SK-N-SH treated with all-trans-retinoic acid at 6 μM for 48 hours (cell line): Measurements from ENCODE around the gene KCNH5.

Experiments
- ATAC-seq: fragments of 200-7000 bp; cut with Tn5 transposase; 3 replicates; pipeline ENCODE4 v1.9.1; 2020; ENCODE audit warnings: mild to moderate bottlenecking, moderate library complexity
- ARNTL ChIP-seq: fragments of 450-650 bp; formaldehyde crosslinking; IDR thresholded peaks from 2 replicates; pipeline ENCODE4 v1.5.0; 2020; ENCODE audit warnings: low read depth, mild to moderate bottlenecking, moderate library complexity, borderline replicate concordance
- ESRRG ChIP-seq: fragments of 250-450 bp; sonication (Bioruptor Pico); IDR thresholded peaks from 2 replicates; pipeline ENCODE4 v1.6.1; 2021; ENCODE audit warnings: mild to moderate bottlenecking
- GLIS3 ChIP-seq: fragments of 250-450 bp; sonication (Bioruptor Pico); IDR thresholded peaks from 2 replicates; pipeline ENCODE4 v1.5.0; 2020; ENCODE audit warnings: mild to moderate bottlenecking, moderate library complexity
- ISL1 ChIP-seq: fragments of 250-450 bp; sonication (Bioruptor Pico); IDR thresholded peaks from 2 replicates; pipeline ENCODE4 v2.1.2; 2022; ENCODE audit warnings: mild to moderate bottlenecking, moderate library complexity
- OSR1 ChIP-seq: fragments of 250-450 bp; sonication (Bioruptor Pico); IDR thresholded peaks from 2 replicates; pipeline ENCODE4 v1.8.0; 2022; ENCODE audit warnings: moderate library complexity, mild to moderate bottlenecking, inconsistent platforms
- PPARA ChIP-seq: fragments of 250-450 bp; sonication (Bioruptor Pico); IDR thresholded peaks from 2 replicates; pipeline ENCODE4 v1.5.0; 2020; ENCODE audit warnings: mild to moderate bottlenecking, borderline replicate concordance
- RARB ChIP-seq: fragments of 250-450 bp; sonication (Bioruptor Pico); IDR thresholded peaks from 2 replicates; pipeline ENCODE4 v1.8.0; 2021; ENCODE audit warnings: mild to moderate bottlenecking, moderate library complexity
- SNAI2 ChIP-seq: fragments of 250-450 bp; sonication (Bioruptor Pico); IDR thresholded peaks from 2 replicates; pipeline ENCODE4 v1.5.0; 2020; ENCODE audit warnings: mild to moderate bottlenecking, moderate library complexity
- TCF4 ChIP-seq: fragments of 250-450 bp; sonication (Bioruptor Pico); IDR thresholded peaks from 2 replicates; pipeline ENCODE4 v1.8.0; 2021; ENCODE audit warnings: mild to moderate bottlenecking, moderate library complexity, borderline replicate concordance
- TOX ChIP-seq: fragments of 250-450 bp; sonication (Bioruptor Pico); IDR thresholded peaks from 2 replicates; pipeline ENCODE4 v1.8.0; 2021; ENCODE audit warnings: mild to moderate bottlenecking, moderate library complexity, borderline replicate concordance
- ZC3H10 ChIP-seq: fragments of 250-450 bp; sonication (Bioruptor Pico); IDR thresholded peaks from 2 replicates; pipeline ENCODE4 v1.5.1; 2021; ENCODE audit warnings: mild to moderate bottlenecking, moderate library complexity
- ZFP30 ChIP-seq: fragments of 450-650 bp; formaldehyde crosslinking; IDR thresholded peaks from 2 replicates; pipeline ENCODE4 v1.5.0; 2022; ENCODE audit warnings: mild to moderate bottlenecking, moderate library complexity
- ZNF565 ChIP-seq: fragments of 450-650 bp; formaldehyde crosslinking; conservative IDR thresholded peaks from 2 replicates; pipeline ENCODE4 v1.5.0; 2020; ENCODE audit warnings: low read depth, mild to moderate bottlenecking, moderate library complexity
- ZNF70 ChIP-seq: fragments of 450-650 bp; formaldehyde crosslinking; IDR thresholded peaks from 2 replicates; pipeline ENCODE4 v1.5.0; 2020; ENCODE audit warnings: mild to moderate bottlenecking, moderate library complexity
- ZNF8 ChIP-seq: fragments of 450-650 bp; formaldehyde crosslinking; IDR thresholded peaks from 2 replicates; pipeline ENCODE4 v1.5.0; 2020; ENCODE audit warnings: mild to moderate bottlenecking, moderate library complexity
- TF ChIP-seq, protein P1 (sequence below): fragments of 250-450 bp; sonication (Bioruptor Pico); IDR thresholded peaks from 2 replicates; pipeline ENCODE4 v1.5.0; 2020; ENCODE audit warnings: mild to moderate bottlenecking, moderate library complexity
- TF ChIP-seq, protein P2 (sequence below): fragments of 250-450 bp; sonication (Bioruptor Pico); IDR thresholded peaks from 2 replicates; pipeline ENCODE4 v1.5.1; 2021; ENCODE audit warnings: mild to moderate bottlenecking, moderate library complexity
- TF ChIP-seq, protein P3 (sequence below): fragments of 250-450 bp; sonication (Bioruptor Pico); IDR thresholded peaks from 2 replicates; pipeline ENCODE4 v1.8.0; 2020; ENCODE audit warnings: mild to moderate bottlenecking, moderate library complexity, borderline replicate concordance
- TF ChIP-seq, protein P4 (sequence below): fragments of 250-450 bp; sonication (Bioruptor Pico); IDR thresholded peaks from 2 replicates; pipeline ENCODE4 v1.8.0; 2021; ENCODE audit warnings: low read depth, mild to moderate bottlenecking, moderate library complexity, borderline replicate concordance
- TF ChIP-seq, protein P5 (sequence below): fragments of 250-450 bp; sonication (Bioruptor Pico); IDR thresholded peaks from 2 replicates; pipeline ENCODE4 v1.5.1; 2020; ENCODE audit warnings: low read depth, mild to moderate bottlenecking, moderate library complexity

KCNH5 gene

DNA sequence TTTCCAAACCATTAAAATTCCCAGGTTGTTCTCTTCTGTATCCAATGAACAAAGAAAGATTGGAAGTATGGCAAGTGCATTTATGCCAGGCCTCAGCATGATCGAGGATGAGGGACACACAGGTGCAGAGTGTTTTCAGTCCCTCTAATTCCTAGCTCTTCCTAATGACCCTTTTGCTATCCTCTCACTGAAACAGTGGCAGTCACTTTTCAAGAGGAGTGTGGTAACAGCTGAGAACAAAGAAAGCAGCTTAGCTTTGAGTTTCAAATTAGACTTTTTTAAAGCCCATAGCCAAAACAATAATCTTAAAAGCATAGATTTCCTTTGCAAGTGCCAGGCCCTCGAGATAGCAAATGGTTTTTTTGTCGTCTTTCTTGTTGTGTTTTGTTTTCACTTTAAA is 110.8 kb downstream of the KCNH5 start:
- ATAC-seq = no peak
- TF ChIP-seq, protein P1, sequence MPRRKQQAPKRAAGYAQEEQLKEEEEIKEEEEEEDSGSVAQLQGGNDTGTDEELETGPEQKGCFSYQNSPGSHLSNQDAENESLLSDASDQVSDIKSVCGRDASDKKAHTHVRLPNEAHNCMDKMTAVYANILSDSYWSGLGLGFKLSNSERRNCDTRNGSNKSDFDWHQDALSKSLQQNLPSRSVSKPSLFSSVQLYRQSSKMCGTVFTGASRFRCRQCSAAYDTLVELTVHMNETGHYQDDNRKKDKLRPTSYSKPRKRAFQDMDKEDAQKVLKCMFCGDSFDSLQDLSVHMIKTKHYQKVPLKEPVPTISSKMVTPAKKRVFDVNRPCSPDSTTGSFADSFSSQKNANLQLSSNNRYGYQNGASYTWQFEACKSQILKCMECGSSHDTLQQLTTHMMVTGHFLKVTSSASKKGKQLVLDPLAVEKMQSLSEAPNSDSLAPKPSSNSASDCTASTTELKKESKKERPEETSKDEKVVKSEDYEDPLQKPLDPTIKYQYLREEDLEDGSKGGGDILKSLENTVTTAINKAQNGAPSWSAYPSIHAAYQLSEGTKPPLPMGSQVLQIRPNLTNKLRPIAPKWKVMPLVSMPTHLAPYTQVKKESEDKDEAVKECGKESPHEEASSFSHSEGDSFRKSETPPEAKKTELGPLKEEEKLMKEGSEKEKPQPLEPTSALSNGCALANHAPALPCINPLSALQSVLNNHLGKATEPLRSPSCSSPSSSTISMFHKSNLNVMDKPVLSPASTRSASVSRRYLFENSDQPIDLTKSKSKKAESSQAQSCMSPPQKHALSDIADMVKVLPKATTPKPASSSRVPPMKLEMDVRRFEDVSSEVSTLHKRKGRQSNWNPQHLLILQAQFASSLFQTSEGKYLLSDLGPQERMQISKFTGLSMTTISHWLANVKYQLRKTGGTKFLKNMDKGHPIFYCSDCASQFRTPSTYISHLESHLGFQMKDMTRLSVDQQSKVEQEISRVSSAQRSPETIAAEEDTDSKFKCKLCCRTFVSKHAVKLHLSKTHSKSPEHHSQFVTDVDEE (CRISPR knock-in tag) = no peak
- no peak for TF ChIP-seq GLIS3 (CRISPR knock-in tag)
- TF ChIP-seq TOX (CRISPR knock-in tag) = no peak
- no peak for TF ChIP-seq ZFP30 (CRISPR knock-in tag)
- TF ChIP-seq ZNF70 (CRISPR knock-in tag) = no peak
- TF ChIP-seq ZNF565 (CRISPR knock-in tag) = no peak
- TF ChIP-seq ARNTL = no peak
- TF ChIP-seq PPARA (CRISPR knock-in tag) = no peak

DNA sequence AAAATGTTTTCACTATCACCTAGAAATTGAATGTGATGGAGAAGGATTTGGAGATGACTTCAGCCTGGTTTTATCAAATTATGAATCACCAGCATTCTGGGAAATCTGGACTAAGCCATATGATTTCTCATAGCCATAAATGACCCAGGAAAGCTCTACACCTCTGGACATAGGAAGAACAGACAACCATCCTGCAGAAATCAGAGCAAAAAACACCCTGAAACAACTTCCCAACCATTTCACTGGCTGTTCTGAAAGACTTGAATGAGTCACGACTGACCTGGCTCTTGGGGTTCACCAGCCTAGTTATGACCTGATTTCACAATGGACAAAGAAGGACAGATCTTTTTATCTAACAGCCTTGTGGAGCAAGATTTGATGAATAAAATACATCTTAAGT is 123.8 kb downstream of the KCNH5 start:
- peak; percentile 47 for TF ChIP-seq ISL1 (CRISPR knock-in tag)
- TF ChIP-seq, protein P2, sequence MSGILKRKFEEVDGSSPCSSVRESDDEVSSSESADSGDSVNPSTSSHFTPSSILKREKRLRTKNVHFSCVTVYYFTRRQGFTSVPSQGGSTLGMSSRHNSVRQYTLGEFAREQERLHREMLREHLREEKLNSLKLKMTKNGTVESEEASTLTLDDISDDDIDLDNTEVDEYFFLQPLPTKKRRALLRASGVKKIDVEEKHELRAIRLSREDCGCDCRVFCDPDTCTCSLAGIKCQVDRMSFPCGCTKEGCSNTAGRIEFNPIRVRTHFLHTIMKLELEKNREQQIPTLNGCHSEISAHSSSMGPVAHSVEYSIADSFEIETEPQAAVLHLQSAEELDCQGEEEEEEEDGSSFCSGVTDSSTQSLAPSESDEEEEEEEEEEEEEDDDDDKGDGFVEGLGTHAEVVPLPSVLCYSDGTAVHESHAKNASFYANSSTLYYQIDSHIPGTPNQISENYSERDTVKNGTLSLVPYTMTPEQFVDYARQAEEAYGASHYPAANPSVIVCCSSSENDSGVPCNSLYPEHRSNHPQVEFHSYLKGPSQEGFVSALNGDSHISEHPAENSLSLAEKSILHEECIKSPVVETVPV (CRISPR knock-in tag) = no peak
- TF ChIP-seq, all 23 proteins: peak for 1
- no peak for ATAC-seq

DNA sequence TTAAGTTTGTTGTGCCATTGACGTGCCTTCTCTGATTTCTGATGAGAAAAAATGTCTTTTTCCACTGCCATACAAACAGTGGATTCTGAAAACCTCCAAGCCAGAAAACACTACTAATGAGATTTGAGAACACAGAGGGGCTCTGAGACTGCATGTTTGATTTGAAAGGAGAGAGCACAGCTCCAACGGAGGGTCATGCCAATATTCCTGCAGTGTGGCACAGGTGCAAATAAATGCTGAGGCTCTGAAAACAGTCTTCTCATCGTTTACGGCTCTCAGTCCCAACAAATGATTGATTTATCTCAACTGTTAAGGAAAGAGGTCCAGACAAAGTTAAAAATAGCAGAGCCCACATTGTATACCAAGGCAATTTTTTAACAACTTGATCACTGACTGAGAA is 128.7 kb downstream of the KCNH5 start:
- no peak for ATAC-seq

DNA sequence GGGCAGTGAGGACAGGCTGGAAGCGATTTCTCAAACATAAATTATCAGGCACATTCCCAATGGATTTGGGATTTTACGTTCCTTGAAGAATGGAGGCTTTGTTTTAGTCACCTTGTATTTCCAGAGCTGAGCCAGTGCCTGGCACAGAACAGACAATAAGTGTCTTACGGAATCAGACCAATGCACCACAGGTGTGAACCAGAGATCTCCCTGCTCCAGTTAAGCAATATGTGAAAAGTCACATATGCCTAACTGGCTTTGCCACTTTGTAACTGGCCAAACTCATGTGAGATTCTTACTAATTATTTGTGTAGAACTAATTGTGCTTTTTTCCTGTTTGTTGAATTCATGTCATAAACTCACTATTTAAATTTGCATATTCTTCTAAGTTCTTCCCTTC is 130.4 kb downstream of the KCNH5 start:
- TF ChIP-seq, protein P3, sequence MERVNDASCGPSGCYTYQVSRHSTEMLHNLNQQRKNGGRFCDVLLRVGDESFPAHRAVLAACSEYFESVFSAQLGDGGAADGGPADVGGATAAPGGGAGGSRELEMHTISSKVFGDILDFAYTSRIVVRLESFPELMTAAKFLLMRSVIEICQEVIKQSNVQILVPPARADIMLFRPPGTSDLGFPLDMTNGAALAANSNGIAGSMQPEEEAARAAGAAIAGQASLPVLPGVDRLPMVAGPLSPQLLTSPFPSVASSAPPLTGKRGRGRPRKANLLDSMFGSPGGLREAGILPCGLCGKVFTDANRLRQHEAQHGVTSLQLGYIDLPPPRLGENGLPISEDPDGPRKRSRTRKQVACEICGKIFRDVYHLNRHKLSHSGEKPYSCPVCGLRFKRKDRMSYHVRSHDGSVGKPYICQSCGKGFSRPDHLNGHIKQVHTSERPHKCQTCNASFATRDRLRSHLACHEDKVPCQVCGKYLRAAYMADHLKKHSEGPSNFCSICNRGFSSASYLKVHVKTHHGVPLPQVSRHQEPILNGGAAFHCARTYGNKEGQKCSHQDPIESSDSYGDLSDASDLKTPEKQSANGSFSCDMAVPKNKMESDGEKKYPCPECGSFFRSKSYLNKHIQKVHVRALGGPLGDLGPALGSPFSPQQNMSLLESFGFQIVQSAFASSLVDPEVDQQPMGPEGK (CRISPR knock-in tag) = no peak
- TF ChIP-seq ZC3H10 (CRISPR knock-in tag) = no peak
- TF ChIP-seq TCF4 (CRISPR knock-in tag) = no peak
- no peak for TF ChIP-seq ESRRG
- TF ChIP-seq RARB (CRISPR knock-in tag) = no peak
- TF ChIP-seq SNAI2 (CRISPR knock-in tag) = no peak
- TF ChIP-seq OSR1 = no peak
- TF ChIP-seq, protein P1 (CRISPR knock-in tag) = no peak
- no peak for TF ChIP-seq ARNTL
- TF ChIP-seq GLIS3 (CRISPR knock-in tag) = no peak
- TF ChIP-seq ZNF70 (CRISPR knock-in tag) = no peak
- TF ChIP-seq ISL1 (CRISPR knock-in tag) = no peak
- TF ChIP-seq, all 23 proteins: peak for 0
- no peak for ATAC-seq

More for the DNA sequence above, 128.7 kb downstream of the KCNH5 start:
- TF ChIP-seq TCF4 (CRISPR knock-in tag) (no peak), ZNF70 (CRISPR knock-in tag) (no peak), SNAI2 (CRISPR knock-in tag) (no peak), TOX (CRISPR knock-in tag) (no peak), ZFP30 (CRISPR knock-in tag) (no peak), ESRRG (no peak), ZNF8 (CRISPR knock-in tag) (no peak)
- TF ChIP-seq, protein P4, sequence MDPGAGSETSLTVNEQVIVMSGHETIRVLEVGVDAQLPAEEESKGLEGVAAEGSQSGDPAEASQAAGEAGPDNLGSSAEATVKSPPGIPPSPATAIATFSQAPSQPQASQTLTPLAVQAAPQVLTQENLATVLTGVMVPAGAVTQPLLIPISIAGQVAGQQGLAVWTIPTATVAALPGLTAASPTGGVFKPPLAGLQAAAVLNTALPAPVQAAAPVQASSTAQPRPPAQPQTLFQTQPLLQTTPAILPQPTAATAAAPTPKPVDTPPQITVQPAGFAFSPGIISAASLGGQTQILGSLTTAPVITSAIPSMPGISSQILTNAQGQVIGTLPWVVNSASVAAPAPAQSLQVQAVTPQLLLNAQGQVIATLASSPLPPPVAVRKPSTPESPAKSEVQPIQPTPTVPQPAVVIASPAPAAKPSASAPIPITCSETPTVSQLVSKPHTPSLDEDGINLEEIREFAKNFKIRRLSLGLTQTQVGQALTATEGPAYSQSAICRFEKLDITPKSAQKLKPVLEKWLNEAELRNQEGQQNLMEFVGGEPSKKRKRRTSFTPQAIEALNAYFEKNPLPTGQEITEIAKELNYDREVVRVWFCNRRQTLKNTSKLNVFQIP (CRISPR knock-in tag) = no peak
- TF ChIP-seq, protein P5, sequence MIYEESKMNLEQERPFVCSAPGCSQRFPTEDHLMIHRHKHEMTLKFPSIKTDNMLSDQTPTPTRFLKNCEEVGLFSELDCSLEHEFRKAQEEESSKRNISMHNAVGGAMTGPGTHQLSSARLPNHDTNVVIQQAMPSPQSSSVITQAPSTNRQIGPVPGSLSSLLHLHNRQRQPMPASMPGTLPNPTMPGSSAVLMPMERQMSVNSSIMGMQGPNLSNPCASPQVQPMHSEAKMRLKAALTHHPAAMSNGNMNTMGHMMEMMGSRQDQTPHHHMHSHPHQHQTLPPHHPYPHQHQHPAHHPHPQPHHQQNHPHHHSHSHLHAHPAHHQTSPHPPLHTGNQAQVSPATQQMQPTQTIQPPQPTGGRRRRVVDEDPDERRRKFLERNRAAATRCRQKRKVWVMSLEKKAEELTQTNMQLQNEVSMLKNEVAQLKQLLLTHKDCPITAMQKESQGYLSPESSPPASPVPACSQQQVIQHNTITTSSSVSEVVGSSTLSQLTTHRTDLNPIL = no peak
- TF ChIP-seq, protein P2 (CRISPR knock-in tag) = no peak
